ENCODE results near the gene EPN1.

EPN1 gene

DNA sequence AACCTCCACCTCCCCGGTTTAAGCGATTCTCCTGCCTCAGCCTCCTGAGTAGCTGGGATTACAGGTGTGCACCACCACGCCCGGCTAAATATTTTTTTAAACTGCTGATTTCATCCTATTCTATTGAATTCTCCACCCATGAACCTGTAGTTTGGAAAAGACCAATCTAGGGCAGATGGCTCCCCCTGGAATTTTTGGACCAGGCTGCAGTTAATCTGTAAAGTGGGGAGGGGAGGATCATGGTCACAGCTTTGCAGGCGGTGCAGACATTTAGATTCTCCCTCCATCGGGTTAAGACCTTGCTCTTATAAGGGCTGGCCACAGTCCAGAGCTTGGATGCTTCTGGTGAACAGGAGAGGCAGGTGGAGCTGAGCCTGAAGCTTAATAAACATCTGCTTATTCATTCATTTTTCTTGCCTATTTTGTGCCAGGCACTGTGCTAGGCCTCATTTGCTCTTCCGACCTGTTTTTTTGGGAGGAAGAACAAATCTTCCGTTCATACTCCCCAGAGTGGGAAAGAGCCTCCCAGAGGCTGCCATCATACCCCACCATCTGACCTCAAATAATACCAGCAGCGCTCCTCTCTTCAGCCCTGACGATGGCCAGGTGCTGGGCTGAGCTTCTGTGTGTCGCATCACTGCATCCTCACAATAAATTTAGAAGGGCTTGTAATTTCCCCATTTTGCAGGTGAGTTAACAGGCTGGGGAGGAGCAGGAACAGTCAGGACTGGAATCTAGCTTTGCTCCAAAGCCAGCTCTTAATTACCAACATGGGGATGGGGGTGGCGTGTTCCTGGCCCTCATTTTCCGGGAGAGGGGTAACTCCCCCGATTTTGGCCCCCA, 27.9 kb upstream of the EPN1 start:
- DNase-seq (ENCODE audit: low spot score), result no peak

DNA sequence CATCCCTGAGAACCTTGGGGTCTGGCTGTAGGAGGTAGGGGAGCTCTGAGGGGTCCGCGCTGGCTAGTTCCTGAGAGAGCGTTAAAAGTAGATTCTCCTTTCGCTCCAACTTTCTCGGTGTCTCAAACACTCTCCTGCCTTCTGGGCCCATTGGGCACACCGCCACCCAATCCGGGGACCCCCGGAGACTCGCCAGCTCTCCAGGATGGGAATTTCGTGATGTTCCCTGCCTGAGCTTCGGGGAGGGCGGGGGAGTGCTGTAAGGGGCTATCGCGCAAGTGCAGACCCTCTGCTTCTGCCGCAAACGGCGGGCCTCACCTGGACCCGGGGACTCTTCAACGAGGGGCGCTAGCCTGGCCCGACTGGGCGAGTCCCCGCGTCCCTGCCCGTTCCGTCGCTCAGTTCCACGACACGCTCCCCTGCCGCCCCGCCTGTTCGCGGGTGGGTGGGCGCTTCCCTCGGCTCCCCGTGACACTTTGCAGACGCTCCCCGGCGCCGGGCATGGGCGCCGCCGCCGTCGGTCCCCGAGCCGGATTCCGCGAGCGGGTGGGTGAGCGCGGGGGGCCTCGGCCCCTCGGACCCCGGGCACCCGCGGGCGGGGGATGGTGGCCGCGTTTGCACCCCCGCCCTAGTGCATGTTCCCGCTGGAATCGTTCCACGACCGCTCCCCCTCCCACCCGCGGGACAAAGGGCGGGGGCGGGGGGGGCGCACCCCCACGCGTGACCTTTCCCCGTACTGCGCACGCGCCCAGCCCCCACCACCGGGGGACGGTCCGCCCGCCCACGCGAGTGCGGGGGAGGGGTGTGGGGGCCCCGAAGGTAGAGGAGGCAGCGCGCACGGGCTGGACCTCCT, 27.1 kb upstream of the EPN1 start, which contains the start of gene CCDC106:
CCDC106 (plus strand) TSS at position 481 of the 853 bp plus-strand sequence. CDS start 835 bp downstream, outside the sequence.
- DNase-seq (ENCODE audit: low spot score), result no peak

DNA sequence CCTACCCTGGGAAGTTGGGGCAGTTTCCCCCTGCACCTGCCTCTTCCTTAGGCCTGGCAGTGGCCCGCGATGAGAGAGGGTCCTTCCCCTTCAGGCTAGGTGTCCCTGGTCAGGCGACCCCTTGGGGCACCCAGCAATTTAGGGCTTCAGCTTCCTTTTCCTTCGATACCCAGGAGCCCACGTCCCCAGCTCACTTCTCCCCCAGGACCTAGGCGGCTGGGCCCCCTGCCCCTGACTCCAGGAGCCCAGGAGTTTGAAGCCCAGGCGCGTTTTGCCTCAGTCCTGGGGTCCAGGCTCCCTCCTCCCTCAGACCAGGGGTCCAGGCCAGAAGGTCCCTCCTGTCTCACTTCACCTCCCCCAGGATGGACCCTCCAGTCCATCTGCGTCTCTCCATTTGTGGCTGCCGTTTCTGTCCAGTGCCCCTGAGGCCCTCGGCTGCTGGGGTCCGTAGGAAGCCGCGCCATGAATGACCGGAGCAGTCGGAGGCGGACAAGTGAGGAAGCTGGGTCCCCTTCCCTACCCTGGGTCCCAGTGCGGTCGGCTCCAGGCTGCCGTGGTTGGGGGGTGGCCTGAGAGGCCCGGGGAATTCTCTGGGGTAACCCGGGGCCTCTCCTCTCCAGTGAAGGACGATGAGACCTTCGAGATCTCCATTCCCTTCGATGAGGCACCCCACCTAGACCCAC, 26.3 kb upstream of the EPN1 start:
- no peak for DNase-seq (ENCODE audit: low spot score)

DNA sequence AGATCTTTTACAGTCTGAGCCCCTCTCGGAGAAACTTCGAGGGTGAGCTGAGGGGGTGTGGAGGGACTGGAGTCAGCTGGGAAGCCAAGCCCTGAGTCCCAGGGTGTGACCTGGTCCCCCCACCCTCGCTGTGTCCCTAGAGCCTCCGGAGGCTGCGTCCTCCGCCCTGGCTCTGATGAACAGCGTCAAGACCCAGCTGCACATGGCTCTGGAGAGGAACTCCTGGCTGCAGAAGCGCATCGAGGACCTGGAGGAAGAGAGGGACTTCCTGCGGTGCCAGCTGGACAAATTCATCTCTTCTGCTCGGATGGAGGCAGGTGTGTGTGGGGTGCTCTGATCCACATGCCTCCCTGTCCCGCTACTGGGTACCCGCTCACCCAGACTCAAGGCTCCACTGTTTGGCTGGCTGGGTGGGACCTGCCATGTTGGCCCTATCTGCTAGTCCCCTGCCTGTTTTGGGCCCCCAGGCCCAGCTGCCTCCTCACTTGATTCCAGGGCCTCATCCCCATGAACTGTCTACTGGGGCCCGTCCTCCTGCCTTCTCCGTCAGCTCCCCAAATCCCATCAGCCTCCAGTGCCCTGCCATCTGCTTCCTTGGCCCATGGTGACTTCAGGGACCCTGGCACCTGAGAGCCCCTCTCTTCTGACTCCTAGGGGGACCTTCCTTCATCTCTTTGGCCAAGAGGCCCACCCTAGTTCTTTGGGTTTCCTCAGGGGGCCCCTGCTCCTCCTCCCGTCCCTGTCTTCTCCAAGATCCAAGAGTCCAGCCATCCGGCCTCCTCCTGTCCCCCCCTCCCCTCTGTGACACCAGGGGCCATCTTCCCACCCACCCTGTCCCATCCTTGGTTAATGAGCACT, 25.5 kb upstream of the EPN1 start:
- no peak for DNase-seq (ENCODE audit: low spot score)

DNA sequence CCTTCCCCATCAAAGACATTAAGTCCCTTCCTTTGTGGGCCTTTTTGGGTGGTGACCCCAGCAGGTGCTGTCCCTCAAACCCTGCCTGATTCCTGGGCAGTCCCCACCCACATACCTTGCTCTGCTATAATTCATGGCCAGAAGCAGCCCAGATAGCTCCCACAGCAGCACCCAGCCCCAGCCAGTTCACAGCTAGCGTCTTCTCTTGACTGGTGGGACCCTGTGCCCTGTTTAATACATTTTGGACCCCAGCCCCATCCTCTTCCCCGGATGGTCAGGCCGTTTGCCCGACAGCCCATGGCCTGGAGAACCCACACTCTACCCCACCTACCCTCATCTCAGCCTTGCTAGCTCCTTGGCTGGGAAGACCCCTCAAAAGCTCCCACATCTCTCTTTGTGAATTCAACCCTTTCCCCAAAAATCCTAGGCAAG, 24.9 kb upstream of the EPN1 start:
- DNase-seq (ENCODE audit: low spot score), result no peak

DNA sequence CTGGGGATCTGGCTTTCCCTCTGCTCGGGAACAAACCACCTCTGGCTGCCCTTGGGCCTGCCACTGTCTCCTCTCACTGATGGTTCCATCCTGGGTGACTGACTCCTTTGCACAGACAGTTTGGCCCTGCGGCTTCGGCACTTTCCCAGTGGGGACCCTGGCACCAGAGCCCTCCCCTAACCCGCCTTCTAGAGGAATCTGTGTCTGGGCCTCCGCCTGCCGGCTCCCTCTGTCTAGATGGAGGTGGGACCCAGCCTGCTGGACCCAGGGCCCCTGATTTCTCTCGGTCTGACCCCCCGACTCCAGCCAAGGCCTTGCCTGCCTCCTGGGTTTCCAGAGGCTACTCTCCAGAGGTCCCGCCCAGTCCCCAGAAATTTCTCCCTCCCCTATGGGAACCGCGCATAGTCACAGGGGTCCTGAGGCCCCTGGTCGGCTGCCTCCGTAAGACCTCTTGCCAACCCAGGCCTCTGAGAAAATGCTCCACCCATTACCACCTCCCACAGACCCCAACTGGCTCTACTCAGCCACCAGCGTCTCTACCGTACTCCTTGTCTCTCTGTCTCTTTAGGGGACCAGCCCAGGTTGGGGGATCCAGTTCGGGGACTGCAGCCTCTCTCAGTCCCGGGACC, 24.3 kb upstream of the EPN1 start:
- no peak for DNase-seq (ENCODE audit: low spot score)

DNA sequence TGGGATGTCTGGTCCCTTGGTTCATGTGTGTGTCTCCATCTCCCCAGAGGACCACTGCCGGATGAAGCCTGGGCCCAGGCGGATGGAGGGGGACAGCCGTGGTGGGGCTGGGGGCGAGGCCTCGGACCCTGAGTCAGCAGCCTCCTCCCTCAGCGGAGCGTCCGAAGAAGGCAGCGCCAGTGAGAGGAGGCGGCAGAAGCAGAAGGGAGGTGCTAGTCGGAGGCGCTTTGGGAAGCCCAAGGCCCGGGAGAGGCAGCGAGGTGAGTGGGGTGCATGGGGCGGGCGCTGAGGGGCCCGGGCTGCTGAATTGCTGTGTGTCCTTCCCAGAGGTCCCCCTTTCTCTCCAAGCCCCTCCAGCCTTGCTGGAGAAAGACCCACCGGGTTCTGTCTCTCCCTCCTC, 23.8 kb upstream of the EPN1 start:
- no peak for DNase-seq (ENCODE audit: low spot score)

DNA sequence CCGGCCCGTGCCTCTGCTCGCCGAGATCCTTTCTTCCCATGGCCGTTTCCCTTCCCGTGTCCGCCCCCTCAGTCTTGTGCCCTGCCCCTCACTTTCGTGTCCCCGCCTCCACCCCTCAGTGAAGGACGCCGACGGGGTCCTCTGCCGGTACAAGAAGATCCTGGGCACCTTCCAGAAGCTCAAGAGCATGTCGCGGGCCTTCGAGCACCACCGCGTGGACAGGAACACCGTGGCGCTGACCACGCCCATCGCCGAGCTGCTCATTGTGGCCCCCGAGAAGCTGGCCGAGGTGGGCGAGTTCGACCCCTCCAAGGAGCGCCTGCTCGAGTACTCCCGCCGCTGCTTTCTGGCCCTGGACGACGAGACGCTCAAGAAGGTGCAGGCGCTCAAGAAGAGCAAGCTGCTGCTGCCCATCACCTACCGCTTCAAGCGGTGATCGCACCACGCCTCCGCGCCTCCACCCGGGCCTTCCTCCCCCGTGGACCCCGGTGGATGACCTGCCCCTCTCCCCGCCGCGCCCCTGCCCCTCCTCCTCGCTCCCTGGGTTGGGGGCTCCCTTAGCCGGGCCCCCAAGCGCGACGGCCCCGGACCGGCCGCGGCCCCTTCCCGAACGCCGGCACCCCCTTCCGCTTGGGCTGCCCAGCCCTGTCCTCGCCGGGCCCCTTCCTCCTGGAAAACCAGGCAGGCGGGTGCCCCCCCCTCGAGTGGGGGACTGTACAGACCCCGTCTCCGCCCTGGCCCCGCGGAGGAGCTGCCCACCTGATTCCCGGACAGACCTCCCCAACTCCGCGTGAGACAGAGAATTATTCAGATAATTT, 22.5 kb upstream of the EPN1 start:
- DNase-seq (ENCODE audit: low spot score), result no peak

DNA sequence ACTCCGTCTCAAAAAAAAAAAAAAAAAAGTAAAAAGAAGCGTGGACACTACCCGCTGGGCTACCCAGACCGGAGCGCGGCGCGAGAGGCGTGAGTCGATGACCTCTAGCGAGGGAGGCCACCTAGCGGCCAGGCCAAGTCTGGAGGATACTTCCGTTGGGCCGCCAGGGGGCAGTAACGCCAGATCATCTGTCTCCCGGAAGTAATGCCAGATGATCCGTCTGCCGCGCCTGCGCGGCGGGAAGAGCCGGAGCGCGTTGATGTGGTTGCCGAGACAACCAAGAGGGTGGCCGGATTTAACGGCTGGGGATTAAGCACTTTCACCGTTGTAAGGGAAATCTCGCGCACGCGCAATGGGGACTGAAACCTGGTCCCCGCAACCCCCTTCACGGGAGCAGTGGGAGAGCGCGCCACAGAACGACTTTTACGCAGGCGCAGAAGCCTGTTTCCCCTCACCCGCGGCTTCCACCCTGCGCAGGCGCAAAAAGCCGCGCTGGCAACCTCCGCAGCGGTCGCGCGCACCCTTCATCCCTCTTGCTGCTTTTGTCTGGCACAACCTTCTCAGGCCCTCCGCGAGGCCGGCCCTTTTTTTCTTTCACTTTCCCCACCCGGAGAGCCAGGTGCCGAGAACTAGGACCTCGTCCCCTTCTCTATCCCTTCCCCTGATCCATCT, 21.2 kb upstream of the EPN1 start:
- DNase-seq (ENCODE audit: low spot score), result peak; percentile 98

DNA sequence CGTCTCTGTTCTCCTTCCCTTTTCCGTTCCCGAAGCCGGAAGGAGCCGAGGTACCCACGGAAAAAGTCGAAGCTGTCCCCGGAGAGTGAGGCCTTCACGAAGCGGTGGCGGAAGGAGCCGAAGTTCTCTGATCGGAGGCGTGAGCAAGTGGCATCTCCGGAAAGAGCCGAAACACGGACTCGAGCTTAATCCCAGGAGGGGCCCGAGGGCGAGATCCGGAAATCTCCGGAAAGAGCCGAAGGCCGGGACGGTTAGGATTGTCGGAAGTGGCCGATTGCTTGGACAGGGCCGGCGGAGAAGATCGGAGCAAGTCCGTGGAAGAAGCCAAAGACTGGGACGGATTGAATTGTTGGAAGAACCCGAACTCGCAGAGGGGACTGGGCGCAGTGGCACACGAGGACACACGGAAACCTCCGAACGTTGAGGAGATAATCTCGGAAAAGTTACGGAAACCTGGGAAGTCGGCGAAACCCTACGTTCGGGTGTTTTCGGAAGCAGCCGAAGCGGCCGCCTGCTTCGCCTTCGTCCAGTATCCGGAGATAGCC, 20.6 kb upstream of the EPN1 start:
- DNase-seq (ENCODE audit: low spot score), result peak; percentile 99

DNA sequence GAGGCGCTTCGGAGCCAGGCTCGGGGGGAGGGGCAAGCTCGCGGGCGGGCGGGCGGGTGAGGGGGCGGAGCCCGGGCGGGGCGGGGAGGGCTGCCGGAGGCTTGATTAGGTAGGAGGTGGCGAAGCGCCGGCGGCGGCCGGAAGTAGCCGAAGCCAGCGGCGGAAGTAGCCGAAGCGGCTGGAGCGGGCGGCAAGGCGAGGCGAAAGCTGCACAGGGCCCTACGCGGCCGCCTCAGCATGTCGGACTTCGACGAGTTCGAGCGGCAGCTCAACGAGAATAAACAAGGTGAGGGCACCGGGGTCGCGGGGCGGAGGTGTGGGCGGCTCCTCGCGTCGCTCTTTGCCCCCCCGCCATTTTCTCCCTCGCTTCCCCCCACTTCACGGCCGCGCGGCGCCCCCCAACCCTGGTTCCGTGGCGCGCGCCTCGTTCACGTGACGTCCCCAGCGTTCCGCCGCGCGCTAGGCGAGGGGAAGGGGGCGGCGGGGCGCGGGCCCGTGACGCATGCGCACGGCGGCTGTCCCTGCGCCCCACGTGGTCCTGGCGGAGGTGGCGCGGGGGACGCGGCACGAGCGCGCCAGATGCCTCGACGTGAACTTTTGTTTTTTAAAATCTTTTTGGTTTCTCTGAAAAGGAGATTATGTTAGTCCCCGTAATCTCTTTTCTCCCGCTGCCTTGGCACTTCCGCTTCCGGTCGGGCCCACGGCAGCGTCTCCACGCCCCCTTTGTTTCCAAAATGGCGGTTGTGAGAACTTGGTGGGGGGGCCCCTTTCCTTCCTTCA, 20.0 kb upstream of the EPN1 start, which contains the start of gene U2AF2:
U2AF2 (plus strand) TSS at position 168 of the 780 bp plus-strand sequence; CDS start at position 238, 70 bp downstream.
- DNase-seq (ENCODE audit: low spot score), result peak; percentile 89

DNA sequence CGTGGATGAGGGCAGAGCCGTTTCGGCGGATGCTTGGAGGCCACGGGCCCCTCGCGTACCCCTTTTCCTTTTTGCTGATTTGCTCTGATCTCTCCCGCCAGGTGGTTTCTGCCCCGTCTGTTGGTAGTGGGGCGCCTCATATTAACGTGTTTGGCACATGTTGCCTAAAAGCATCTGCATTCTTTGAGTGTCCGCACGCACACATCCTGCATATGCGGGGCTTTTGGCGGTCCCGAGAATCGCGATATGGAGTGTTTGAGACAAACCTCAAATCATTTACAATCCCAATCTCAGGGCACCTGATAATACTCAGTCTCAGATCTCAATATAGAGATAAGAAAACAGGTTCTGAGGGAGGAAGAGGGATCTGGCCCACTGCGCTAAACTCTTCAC, 19.4 kb upstream of the EPN1 start:
- no peak for DNase-seq (ENCODE audit: low spot score)

DNA sequence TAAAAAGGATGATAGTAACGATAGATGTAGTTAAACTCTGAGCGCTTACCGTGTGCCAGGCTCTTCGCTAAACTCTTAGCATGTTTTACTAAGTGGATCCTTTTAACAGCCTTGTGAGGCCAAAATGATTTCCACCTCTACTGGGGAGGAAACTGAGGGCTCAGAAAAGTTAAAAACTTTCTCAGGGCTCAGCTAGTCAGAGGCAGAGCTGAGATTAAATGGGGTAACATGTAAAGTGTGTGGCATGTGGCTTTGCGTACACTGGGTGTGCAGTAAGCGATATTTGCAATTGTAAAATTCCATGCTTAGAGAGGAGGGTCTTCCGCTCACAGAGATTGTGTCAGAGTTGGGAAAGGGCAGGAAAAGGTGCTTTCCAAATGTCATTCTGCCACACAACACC, 18.5 kb upstream of the EPN1 start:
- DNase-seq (ENCODE audit: low spot score), result no peak

DNA sequence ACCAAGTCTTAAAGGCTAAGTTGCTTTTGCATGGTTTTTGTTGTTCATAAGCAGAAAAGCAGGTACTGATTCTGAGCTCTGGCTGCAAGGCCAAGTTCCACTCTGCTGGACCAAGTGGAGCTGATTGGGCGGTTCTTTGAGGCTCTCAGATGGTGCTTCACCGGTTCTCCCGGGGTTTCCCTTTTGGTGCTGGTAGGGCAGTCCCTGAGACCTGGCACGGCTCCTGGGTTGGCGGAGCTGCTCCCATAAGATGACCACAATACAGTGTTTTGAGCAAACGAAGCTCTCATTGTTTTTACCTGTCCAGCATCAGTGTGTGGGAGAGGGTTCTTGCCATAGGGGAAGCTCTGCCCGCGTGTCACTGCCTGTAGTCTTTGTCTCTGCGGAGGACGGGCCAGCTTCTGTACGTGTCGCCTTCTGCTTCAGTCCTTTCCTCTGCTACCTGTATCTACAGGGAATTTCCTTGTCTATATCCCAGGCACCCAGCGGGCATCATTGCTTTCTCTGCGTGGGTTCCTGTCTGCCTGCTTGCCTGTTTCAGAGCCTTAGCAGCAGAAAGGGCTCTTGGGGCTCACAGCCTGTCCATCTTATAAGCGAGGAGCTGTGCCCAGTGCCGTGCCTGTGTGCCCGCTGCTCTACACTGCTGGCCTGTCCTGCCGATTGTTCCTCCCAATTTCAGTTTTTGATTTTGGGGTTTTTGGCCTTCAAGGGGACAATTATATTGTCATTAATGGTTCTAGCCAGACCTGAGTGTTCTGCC, 17.9 kb upstream of the EPN1 start:
- DNase-seq (ENCODE audit: low spot score), result no peak

DNA sequence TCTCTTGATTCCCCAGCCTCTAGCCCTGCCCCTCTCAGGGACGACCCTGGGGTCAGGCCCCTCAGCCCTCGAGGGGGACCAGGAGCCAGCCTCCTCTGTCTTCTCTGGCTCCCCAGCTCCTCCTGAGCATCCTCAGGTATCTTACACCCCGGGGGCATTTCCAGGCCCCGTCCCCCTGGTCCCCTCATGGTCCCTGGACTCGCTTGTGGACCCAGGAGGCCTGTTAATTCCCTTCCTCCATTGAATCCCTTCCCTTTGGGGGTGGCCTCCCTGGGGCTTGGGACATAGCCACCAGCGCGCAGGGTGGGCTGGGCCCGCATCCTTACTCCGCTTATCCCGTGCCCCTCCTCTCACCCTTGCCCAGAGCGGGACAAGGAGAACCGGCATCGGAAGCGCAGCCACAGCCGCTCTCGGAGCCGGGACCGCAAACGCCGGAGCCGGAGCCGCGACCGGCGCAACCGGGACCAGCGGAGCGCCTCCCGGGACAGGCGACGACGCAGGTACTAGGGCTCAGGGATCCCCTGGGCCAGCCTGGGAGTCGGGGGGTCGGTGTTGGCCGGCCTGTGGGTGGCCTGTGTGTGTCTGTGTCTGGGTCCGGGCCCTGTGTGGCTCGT, 16.1 kb upstream of the EPN1 start:
- no peak for DNase-seq (ENCODE audit: low spot score)

DNA sequence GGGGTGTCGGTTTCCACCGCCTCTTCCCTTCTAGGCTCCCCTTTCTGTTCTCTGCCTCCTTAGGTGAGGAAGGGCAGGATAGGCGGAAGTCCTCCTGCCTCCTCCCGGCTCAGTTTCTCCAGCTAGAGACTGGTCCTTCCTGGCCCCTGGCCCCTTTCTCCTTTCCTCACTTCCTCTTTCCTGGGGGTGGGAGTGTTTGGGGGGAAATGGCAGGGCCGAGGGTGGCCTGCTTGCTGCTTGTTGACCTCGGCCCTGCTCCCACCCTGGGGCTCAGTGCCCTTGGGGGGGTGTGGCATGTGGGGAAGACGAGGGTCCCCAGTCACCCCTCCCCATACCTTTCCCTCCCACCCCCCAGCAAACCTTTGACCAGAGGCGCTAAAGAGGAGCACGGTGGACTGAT, 15.2 kb upstream of the EPN1 start:
- DNase-seq (ENCODE audit: low spot score), result no peak

DNA sequence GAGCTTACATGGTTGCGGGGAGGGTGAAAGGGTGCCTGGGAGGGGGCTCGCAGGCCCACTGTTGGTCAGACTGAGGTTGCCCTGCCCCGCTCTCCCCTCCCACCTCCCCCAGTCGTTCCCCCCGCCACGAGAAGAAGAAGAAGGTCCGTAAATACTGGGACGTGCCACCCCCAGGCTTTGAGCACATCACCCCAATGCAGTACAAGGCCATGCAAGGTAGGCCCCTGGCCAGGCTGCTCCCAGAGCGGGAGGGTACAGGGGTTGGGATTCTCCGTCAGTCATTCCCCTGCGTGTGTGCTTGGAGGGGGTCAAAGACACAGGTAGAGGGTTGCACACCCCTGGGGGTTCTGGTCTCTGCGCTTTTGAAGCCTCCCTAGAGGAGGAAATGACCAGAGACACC, 14.6 kb upstream of the EPN1 start:
- DNase-seq (ENCODE audit: low spot score), result no peak

Data from kidney capillary endothelial cell (primary cell).